ENCODE measurements around the gene MRPL14.

Gene MRPL14

DNA sequence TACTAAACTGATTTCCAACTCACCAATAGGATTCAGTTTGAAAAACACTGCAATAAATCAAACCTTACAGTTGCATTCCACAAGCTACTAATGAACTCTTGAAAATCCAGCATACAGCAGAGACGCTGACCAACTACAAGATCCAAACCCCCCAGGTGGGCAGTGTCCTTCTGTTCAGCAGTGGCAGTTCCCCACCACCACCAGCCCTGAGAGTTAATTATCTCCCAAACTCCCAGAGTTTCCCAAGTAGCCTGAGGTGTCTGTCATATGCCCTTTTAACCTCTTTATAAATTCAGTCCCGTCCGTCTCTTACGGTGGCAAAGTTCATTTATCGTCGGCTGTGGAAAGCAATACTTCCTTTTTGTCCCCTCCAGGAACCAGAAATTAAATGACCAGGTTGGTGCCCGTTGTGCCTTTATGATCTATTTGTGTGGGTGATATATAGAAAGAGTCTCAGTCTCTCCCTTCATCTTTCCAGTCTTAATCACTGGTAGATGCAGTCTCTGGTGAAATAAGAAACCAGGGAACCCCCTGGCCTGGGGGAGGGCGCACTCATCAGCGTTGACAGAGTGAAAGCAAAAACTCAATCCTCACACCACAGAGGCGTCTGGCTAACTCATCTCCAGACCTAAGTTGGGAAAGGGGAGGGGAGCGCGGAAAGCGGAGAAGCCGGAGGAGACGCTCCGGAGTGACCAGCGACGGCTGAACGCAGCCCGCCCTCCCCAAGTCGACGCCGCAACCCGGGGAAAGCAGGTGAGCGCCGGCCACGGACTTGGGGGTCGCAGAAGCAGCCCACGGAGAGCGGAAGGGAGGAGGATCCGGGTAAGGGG, 717 bp downstream of the MRPL14 start:
- H3K4me1 ChIP-seq (ENCODE audit: control insufficient read depth, low read length): peaks cover 57% of the 10 kb centered on the region
- peaks cover 37% of the 10 kb centered on the region for H4K20me1 ChIP-seq (ENCODE audit: control insufficient read depth, insufficient read depth, low read depth, low read length)

DNA sequence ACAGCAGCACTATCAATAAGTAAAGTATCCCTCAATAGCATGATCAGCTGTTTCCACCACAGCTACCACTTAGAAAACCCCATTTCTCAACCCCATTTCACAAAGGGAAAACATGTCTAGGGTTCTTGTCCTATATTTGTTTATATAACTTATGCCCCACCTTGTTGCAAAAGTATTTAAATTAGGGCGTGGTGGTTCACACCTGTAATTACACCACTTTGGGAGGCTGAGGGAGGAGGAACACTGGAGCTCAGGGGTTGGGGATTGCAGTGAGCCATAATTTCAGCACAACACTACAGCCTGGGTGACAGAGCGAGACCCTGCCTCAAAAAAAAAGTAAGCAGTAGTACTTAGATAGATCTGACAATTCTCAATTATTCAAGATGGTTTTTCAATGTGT, 3.7 kb downstream of the MRPL14 start:
- Histone ChIP-seq H3K36me3 (ENCODE audit: control insufficient read depth, low read length) (peaks cover 60% of the 10 kb centered on the region), H3K79me2 (ENCODE audit: control insufficient read depth, low read length) (peaks cover 92% of the 10 kb centered on the region), H3K27ac (ENCODE audit: low read depth, low read length) (no peak overlapping the region), H4K20me1 (ENCODE audit: control insufficient read depth, insufficient read depth, low read depth, low read length) (peaks cover 48% of the 10 kb centered on the region), H3K4me3 (ENCODE audit: low read length) (peak overlapping the region; percentile 19), H3K4me1 (ENCODE audit: control insufficient read depth, low read length) (peaks cover 62% of the 10 kb centered on the region), H3K4me2 (ENCODE audit: low read length) (peak overlapping the region; percentile 72), H3K27me3 (ENCODE audit: control insufficient read depth, low read length) (peaks cover 3% of the 10 kb centered on the region; the same call in 1 of the 2 replicates), H3F3A (ENCODE audit: control insufficient read depth, insufficient read depth) (no peaks in the 10 kb centered on the region), H3K9me2 (replicated peaks; ENCODE audit: control insufficient read depth, low read length) (no peaks in the 10 kb centered on the region), H3K9me3 (ENCODE audit: control insufficient read depth, insufficient read depth, low read length) (no peaks in the 10 kb centered on the region)
- TF ChIP-seq, protein P1, sequence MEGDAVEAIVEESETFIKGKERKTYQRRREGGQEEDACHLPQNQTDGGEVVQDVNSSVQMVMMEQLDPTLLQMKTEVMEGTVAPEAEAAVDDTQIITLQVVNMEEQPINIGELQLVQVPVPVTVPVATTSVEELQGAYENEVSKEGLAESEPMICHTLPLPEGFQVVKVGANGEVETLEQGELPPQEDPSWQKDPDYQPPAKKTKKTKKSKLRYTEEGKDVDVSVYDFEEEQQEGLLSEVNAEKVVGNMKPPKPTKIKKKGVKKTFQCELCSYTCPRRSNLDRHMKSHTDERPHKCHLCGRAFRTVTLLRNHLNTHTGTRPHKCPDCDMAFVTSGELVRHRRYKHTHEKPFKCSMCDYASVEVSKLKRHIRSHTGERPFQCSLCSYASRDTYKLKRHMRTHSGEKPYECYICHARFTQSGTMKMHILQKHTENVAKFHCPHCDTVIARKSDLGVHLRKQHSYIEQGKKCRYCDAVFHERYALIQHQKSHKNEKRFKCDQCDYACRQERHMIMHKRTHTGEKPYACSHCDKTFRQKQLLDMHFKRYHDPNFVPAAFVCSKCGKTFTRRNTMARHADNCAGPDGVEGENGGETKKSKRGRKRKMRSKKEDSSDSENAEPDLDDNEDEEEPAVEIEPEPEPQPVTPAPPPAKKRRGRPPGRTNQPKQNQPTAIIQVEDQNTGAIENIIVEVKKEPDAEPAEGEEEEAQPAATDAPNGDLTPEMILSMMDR (IDR thresholded peaks at IDR 0.05; ENCODE audit: low read depth, low read length, poor library complexity, severe bottlenecking): no peak
- no peak for TF ChIP-seq EZH2phosphoT487 (IDR thresholded peaks at IDR 0.05; ENCODE audit: borderline replicate concordance, low read length)

More for the DNA sequence above, 717 bp downstream of the MRPL14 start:
- Histone ChIP-seq H3K27me3 (ENCODE audit: control insufficient read depth, low read length) (peaks cover 5% of the 10 kb centered on the region; the same call in 1 of the 2 replicates), H3K27ac (ENCODE audit: low read depth, low read length) (peak overlapping the region; percentile 28; the same call in 1 of the 2 replicates), H3K4me3 (ENCODE audit: low read length) (peak overlapping the region; percentile 98), H3K36me3 (ENCODE audit: control insufficient read depth, low read length) (peaks cover 43% of the 10 kb centered on the region), H3F3A (ENCODE audit: control insufficient read depth, insufficient read depth) (0 out of 2 replicates have a peak, but pooled peaks cover 4% of the 10 kb centered on the region), H3K9me3 (ENCODE audit: control insufficient read depth, insufficient read depth, low read length) (no peaks in the 10 kb centered on the region), H3K79me2 (ENCODE audit: control insufficient read depth, low read length) (peaks cover 62% of the 10 kb centered on the region), H3K9me2 (replicated peaks; ENCODE audit: control insufficient read depth, low read length) (no peaks in the 10 kb centered on the region), H3K4me2 (ENCODE audit: low read length) (peak overlapping the region; percentile 72)
- TF ChIP-seq EZH2phosphoT487 (IDR thresholded peaks at IDR 0.05; ENCODE audit: borderline replicate concordance, low read length): no peak
- TF ChIP-seq, protein P1 (IDR thresholded peaks at IDR 0.05; ENCODE audit: low read depth, low read length, poor library complexity, severe bottlenecking): no peak

DNA sequence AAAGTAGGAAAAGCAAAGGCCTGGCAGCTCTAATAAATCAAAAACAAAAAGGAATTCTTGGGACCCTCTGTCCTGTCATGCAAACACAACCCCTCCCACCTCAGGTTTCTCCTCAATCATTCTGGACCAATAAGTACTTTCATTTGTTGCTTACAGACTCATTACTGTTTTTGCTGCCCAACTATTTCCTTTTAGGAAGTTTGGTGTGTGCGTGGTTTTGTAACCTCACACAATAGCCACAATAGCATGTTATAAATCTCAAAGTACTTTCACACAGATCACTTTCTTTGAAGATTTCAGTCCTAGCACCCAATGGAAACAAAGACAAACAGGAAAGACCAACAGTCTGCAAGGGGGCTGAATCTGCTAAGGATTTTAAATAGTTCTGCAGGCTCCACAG, 4.5 kb downstream of the MRPL14 start:
- H3F3A ChIP-seq (ENCODE audit: control insufficient read depth, insufficient read depth): no peaks in the 10 kb centered on the region
- peaks cover 55% of the 10 kb centered on the region for H3K4me1 ChIP-seq (ENCODE audit: control insufficient read depth, low read length)
- H3K9me2 ChIP-seq (replicated peaks; ENCODE audit: control insufficient read depth, low read length): no peaks in the 10 kb centered on the region
- H3K9me3 ChIP-seq (ENCODE audit: control insufficient read depth, insufficient read depth, low read length): no peaks in the 10 kb centered on the region
- H3K4me3 ChIP-seq (ENCODE audit: low read length): peak overlapping the region; percentile 19; the same call in 1 of the 2 replicates
- no peak overlapping the region for H3K27ac ChIP-seq (ENCODE audit: low read depth, low read length)
- H4K20me1 ChIP-seq (ENCODE audit: control insufficient read depth, insufficient read depth, low read depth, low read length): peaks cover 56% of the 10 kb centered on the region
- H3K4me2 ChIP-seq (ENCODE audit: low read length): peak overlapping the region; percentile 72
- peaks cover 97% of the 10 kb centered on the region for H3K79me2 ChIP-seq (ENCODE audit: control insufficient read depth, low read length)
- no peaks in the 10 kb centered on the region for H3K27me3 ChIP-seq (ENCODE audit: control insufficient read depth, low read length)
- no peak for TF ChIP-seq EZH2phosphoT487 (IDR thresholded peaks at IDR 0.05; ENCODE audit: borderline replicate concordance, low read length)
- TF ChIP-seq, protein P1 (IDR thresholded peaks at IDR 0.05; ENCODE audit: low read depth, low read length, poor library complexity, severe bottlenecking): no peak
- peaks cover 67% of the 10 kb centered on the region for H3K36me3 ChIP-seq (ENCODE audit: control insufficient read depth, low read length)
